ENCODE data around the gene NAA50. TPM values are rescaled to one million over a fixed set of nuclear protein-coding genes. Genes with fewer than 3 reads are reported as not detected.

NAA50 gene
- total and polyA plus RNA-seq, 9 donors: 41.1 to 114 (median 89.7) TPM

GRCh38 chr3:113721636-113722035, 24.4 kb downstream of the NAA50 start:
- H3K4me1 ChIP-seq (ENCODE audit: insufficient read depth): peaks cover 1% of the 10 kb centered on the region
- no peaks in the 10 kb centered on the region for H3K36me3 ChIP-seq
- intact Hi-C loops (cut with DNase I): no loop called here
- no peak for TF ChIP-seq POLR2A (IDR thresholded peaks at IDR 0.05)
- TF ChIP-seq EP300 (IDR thresholded peaks at IDR 0.05): no peak
- TF ChIP-seq CTCF (IDR thresholded peaks at IDR 0.05): no peak
- H3K27me3 ChIP-seq: no peaks in the 10 kb centered on the region
- H3K27ac ChIP-seq: no peak overlapping the region
- no peaks in the 10 kb centered on the region for H3K9me3 ChIP-seq
- WGBS, 3 donors: 48 to 61% (median 54%) methylated on average over 3 of the region's 3 CpGs
- no peak for DNase-seq
- no peak overlapping the region for H3K4me3 ChIP-seq

- Histone ChIP-seq H3K4me1 (ENCODE audit: insufficient read depth) (no peaks in the 10 kb centered on the region), H3K36me3 (no peaks in the 10 kb centered on the region), H3K4me3 (no peak overlapping the region), H3K27ac (no peak overlapping the region), H3K27me3 (no peaks in the 10 kb centered on the region), H3K9me3 (no peaks in the 10 kb centered on the region)
- intact Hi-C loops (cut with DNase I): no loop called here
- 19 to 41% (median 21%) methylated on average over 2 of the region's 2 CpGs for WGBS, 3 donors
- no peak for TF ChIP-seq CTCF (IDR thresholded peaks at IDR 0.05)
- TF ChIP-seq POLR2A (IDR thresholded peaks at IDR 0.05): no peak
- TF ChIP-seq EP300 (IDR thresholded peaks at IDR 0.05): no peak
- DNase-seq: no peak
These were observed 26.3 kb downstream of the NAA50 start for GRCh38 chr3:113719758-113720157.

- TF ChIP-seq POLR2A (IDR thresholded peaks at IDR 0.05) (no peak), CTCF (IDR thresholded peaks at IDR 0.05) (no peak), EP300 (IDR thresholded peaks at IDR 0.05) (no peak)
- no peaks in the 10 kb centered on the region for H3K36me3 ChIP-seq
- intact Hi-C loops (cut with DNase I): no loop called here
- no peaks in the 10 kb centered on the region for H3K4me1 ChIP-seq (ENCODE audit: insufficient read depth)
- H3K9me3 ChIP-seq: no peaks in the 10 kb centered on the region
- no peak overlapping the region for H3K4me3 ChIP-seq
- DNase-seq: no peak
- WGBS, 3 donors: 34 to 58% (median 53%) methylated on average over 1 of the region's 1 CpG
- no peak overlapping the region for H3K27ac ChIP-seq
- no peaks in the 10 kb centered on the region for H3K27me3 ChIP-seq
These were observed 26.8 kb downstream of the NAA50 start for GRCh38 chr3:113719294-113719693.

GRCh38 chr3:113717818-113718217, 28.2 kb downstream of the NAA50 start:
- H3K9me3 ChIP-seq: no peaks in the 10 kb centered on the region
- no peak for DNase-seq
- TF ChIP-seq EP300 (IDR thresholded peaks at IDR 0.05) (no peak), POLR2A (IDR thresholded peaks at IDR 0.05) (no peak), CTCF (IDR thresholded peaks at IDR 0.05) (no peak)
- WGBS, 3 donors: 94 to 97% (median 95%) methylated on average over 3 of the region's 3 CpGs
- no peak overlapping the region for H3K4me3 ChIP-seq
- H3K27me3 ChIP-seq: no peaks in the 10 kb centered on the region
- intact Hi-C loops (cut with DNase I): no loop called here
- no peaks in the 10 kb centered on the region for H3K36me3 ChIP-seq
- H3K4me1 ChIP-seq (ENCODE audit: insufficient read depth): no peaks in the 10 kb centered on the region
- no peak overlapping the region for H3K27ac ChIP-seq

DNA sequence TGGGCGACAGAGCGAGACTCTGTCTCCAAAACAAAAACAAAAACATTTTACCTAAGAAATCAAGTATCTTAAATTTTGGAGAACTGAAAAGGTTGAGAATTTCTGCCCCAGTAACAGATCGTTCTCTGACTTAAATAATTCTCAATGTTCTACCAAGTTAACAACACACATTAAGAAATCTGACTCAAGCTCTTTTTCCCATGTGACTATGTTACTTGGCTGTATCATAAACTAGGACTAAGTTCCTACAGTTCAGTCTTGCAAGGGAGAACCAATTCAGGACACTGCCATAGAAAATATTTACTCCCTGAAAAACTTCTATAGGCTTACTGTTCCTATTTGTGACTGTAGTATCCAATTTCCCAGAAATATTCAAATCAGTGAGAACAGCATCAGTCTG, 28.7 kb downstream of the NAA50 start:
- H3K4me1 ChIP-seq (ENCODE audit: insufficient read depth): no peaks in the 10 kb centered on the region
- DNase-seq: no peak
- 90 to 95% (median 91%) methylated on average over 3 of the region's 3 CpGs for WGBS, 3 donors
- no peak overlapping the region for H3K27ac ChIP-seq
- no peaks in the 10 kb centered on the region for H3K36me3 ChIP-seq
- H3K4me3 ChIP-seq: no peak overlapping the region
- intact Hi-C loops (cut with DNase I): no loop called here
- H3K9me3 ChIP-seq: no peaks in the 10 kb centered on the region
- TF ChIP-seq POLR2A (IDR thresholded peaks at IDR 0.05) (no peak), EP300 (IDR thresholded peaks at IDR 0.05) (no peak), CTCF (IDR thresholded peaks at IDR 0.05) (no peak)
- H3K27me3 ChIP-seq: no peaks in the 10 kb centered on the region

All from ovary (tissue), 9 donors.